Measurements from ENCODE around the gene NRCAM. TPM values are rescaled to one million over a fixed set of nuclear protein-coding genes. Genes with fewer than 3 reads are reported as not detected.

NRCAM gene
- total RNA-seq, 1 experiment from 2014 or later: 40.3 TPM

DNA sequence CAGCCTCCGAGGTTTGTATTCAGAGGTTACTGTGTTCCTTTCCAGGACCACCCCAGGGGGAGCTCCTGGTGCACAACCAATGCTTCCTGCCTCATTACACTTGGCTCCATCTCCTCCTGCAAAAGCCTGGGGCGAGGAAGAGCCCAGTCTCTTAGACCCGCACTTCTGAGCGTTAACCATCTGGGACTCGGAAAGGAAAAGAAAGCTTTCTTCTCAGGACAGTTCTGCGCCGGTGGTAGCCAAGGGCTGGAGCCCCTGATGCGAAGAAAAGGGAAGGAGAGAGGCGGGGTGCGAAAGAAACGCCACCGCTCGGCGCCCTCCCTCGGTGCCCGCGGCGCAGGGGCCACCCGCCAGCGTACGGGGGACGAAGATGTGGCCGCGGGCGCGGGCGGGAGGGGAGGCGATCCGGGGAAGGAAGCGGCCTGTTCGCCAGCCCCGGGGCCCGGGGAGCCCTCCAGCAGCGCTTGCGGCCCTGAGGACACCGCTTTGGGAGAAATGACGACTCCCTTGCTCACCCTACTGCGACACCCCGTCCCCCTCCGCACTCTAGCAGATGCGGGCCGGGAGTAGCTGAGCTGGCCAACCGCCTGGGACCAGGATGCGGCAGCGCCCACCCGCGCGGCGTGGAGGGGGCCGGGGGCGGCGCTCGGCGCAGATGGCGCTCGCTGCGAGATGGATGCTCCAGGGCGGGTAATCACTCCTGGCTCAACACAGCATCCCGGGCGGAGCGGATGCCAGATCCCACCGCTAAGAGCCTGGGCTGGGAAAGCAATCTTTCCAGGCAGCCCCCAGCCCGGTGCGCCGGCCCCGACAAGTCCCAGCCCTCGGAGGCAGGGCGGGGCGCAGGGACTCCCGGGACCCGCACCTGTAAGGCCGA lies 1.3 kb downstream of the NRCAM start:
- DNase-seq: peak in 1 of 2 experiments; percentile 39
- Histone ChIP-seq H3K4me2 (peak overlapping the region; percentile 81), H3F3A (ENCODE audit: insufficient read depth, low read depth) (peaks cover 10% of the 10 kb centered on the region; the same call in 1 of the 2 replicates), H3K27ac (no peak overlapping the region), H3K4me3 (peak overlapping the region; percentile 76), H2AFZ (peak overlapping the region; percentile 93), H3K9me3 (ENCODE audit: insufficient read depth, low read depth) (no peaks in the 10 kb centered on the region), H3K79me2 (ENCODE audit: low read depth) (0 out of 2 replicates have a peak, but pooled peaks cover 4% of the 10 kb centered on the region), H3K4me1 (replicated peaks; ENCODE audit: insufficient read depth) (0 out of 2 replicates have a peak, but pooled peaks cover 17% of the 10 kb centered on the region), H3K9me2 (ENCODE audit: insufficient read depth) (no peaks in the 10 kb centered on the region), H3K27me3 (ENCODE audit: insufficient read depth, low read depth) (no peaks in the 10 kb centered on the region), H4K20me1 (ENCODE audit: insufficient read depth) (no peaks in the 10 kb centered on the region), H3K36me3 (ENCODE audit: low read depth) (no peaks in the 10 kb centered on the region)
- ChIA-PET POLR2A (ENCODE audit: unreplicated experiment) (interaction anchor here (0.5 to 0.7 kb wide), 6 partner anchors 38 to 1274 kb away, joined by 3 to 7 read pairs (median 4); no protein-coding TSS in a partner anchor), CTCF (interaction anchor here (0.6 kb wide), 3 partner anchors 198 to 818 kb away, joined by 3 to 6 read pairs (median 4); no protein-coding TSS in a partner anchor)
- no TSS peak for BruUV-seq (replicated peaks)
- TF ChIP-seq, protein P1, sequence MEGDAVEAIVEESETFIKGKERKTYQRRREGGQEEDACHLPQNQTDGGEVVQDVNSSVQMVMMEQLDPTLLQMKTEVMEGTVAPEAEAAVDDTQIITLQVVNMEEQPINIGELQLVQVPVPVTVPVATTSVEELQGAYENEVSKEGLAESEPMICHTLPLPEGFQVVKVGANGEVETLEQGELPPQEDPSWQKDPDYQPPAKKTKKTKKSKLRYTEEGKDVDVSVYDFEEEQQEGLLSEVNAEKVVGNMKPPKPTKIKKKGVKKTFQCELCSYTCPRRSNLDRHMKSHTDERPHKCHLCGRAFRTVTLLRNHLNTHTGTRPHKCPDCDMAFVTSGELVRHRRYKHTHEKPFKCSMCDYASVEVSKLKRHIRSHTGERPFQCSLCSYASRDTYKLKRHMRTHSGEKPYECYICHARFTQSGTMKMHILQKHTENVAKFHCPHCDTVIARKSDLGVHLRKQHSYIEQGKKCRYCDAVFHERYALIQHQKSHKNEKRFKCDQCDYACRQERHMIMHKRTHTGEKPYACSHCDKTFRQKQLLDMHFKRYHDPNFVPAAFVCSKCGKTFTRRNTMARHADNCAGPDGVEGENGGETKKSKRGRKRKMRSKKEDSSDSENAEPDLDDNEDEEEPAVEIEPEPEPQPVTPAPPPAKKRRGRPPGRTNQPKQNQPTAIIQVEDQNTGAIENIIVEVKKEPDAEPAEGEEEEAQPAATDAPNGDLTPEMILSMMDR (conservative IDR thresholded peaks at IDR 0.05): no peak
- TF ChIP-seq EZH2 (IDR thresholded peaks at IDR 0.05; ENCODE audit: low read depth): no peak
- intact Hi-C loops (cut with micrococcal nuclease; ENCODE audit: unreplicated experiment): loop anchor here (5.0 kb wide), 1 partner anchor 158 kb away; no protein-coding TSS in a partner anchor

DNA sequence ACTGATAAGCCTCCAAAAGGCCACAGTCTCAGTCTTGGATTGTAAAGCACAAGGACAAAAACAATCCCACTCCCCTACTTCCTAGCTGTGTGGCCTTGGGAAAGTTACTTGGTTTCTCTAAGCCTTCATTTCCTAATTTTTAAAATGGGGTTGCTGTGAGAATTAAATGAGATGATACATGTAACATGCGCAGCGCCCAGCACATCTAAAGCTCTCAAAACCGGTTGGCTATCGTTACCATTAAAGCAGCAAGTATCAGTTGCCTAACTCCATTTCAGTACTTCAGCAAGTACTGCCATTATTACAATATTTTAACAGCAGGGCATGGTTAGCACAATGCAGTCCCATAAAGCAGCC lies 1.9 kb downstream of the NRCAM start:
- Histone ChIP-seq H3K36me3 (ENCODE audit: low read depth) (no peaks in the 10 kb centered on the region), H3K9me2 (ENCODE audit: insufficient read depth) (no peaks in the 10 kb centered on the region), H2AFZ (peak overlapping the region; percentile 93), H3K4me2 (peak overlapping the region; percentile 81), H3K4me1 (replicated peaks; ENCODE audit: insufficient read depth) (0 out of 2 replicates have a peak, but pooled peaks cover 12% of the 10 kb centered on the region), H3K79me2 (ENCODE audit: low read depth) (0 out of 2 replicates have a peak, but pooled peaks cover 4% of the 10 kb centered on the region), H3F3A (ENCODE audit: insufficient read depth, low read depth) (peaks cover 10% of the 10 kb centered on the region; the same call in 1 of the 2 replicates), H3K9me3 (ENCODE audit: insufficient read depth, low read depth) (no peaks in the 10 kb centered on the region), H3K27me3 (ENCODE audit: insufficient read depth, low read depth) (no peaks in the 10 kb centered on the region), H3K4me3 (peak overlapping the region; percentile 76), H4K20me1 (ENCODE audit: insufficient read depth) (no peaks in the 10 kb centered on the region), H3K27ac (no peak overlapping the region)
- intact Hi-C loops (cut with micrococcal nuclease; ENCODE audit: unreplicated experiment): no loop called here
- ChIA-PET POLR2A (ENCODE audit: unreplicated experiment) (interaction anchor here (0.6 to 0.7 kb wide), 4 partner anchors 38 to 1273 kb away, joined by 3 to 5 read pairs (median 4); no protein-coding TSS in a partner anchor), CTCF (interaction anchor here (0.6 kb wide), 2 partner anchors 197 to 817 kb away, joined by 3 to 6 read pairs; no protein-coding TSS in a partner anchor)
- BruUV-seq (replicated peaks): TSS peak; percentile 35
- TF ChIP-seq, protein P1 (conservative IDR thresholded peaks at IDR 0.05): no peak
- TF ChIP-seq EZH2 (IDR thresholded peaks at IDR 0.05; ENCODE audit: low read depth): no peak
- DNase-seq: no peak

DNA sequence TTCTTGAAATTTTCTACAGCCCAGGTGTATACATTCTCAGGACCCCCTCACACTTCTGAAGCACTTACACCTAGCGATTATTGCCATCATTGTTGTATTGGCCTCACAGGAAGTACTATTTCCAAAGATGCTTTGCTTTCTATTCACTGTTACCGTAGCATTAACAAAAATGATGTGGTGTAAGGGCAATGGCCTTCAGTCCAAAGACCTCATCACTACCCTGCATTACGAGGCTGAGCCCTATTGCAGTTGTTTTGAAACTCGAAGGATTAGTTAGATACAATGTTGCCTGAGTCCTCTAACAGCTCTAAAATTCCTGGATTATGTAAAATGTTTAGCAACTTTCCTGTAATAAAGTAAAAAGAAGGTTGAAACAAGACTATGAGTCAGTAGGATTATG lies 2.9 kb downstream of the NRCAM start:
- intact Hi-C loops (cut with micrococcal nuclease; ENCODE audit: unreplicated experiment): no loop called here
- no peak for TF ChIP-seq EZH2 (IDR thresholded peaks at IDR 0.05; ENCODE audit: low read depth)
- TF ChIP-seq, protein P1 (conservative IDR thresholded peaks at IDR 0.05): no peak
- no peak overlapping the region for H3K4me3 ChIP-seq

More for the DNA sequence above, 2.9 kb downstream of the NRCAM start:
- Histone ChIP-seq H3K9me2 (ENCODE audit: insufficient read depth) (no peaks in the 10 kb centered on the region), H3K36me3 (ENCODE audit: low read depth) (no peaks in the 10 kb centered on the region), H4K20me1 (ENCODE audit: insufficient read depth) (no peaks in the 10 kb centered on the region), H3K27ac (no peak overlapping the region), H3K4me1 (replicated peaks; ENCODE audit: insufficient read depth) (0 out of 2 replicates have a peak, but pooled peaks cover 12% of the 10 kb centered on the region), H2AFZ (no peak overlapping the region), H3K4me2 (no peak overlapping the region), H3K79me2 (ENCODE audit: low read depth) (0 out of 2 replicates have a peak, but pooled peaks cover 4% of the 10 kb centered on the region), H3F3A (ENCODE audit: insufficient read depth, low read depth) (peaks cover 10% of the 10 kb centered on the region; the same call in 1 of the 2 replicates), H3K27me3 (ENCODE audit: insufficient read depth, low read depth) (no peaks in the 10 kb centered on the region), H3K9me3 (ENCODE audit: insufficient read depth, low read depth) (no peaks in the 10 kb centered on the region)
- DNase-seq: no peak
- no TSS peak for BruUV-seq (replicated peaks)
- POLR2A ChIA-PET (ENCODE audit: unreplicated experiment): interaction anchor here (0.6 kb wide), 1 partner anchor 13 kb away, joined by 3 read pairs; no protein-coding TSS in a partner anchor
- CTCF ChIA-PET: interaction anchor here (0.7 to 1.2 kb wide), 2 partner anchors 31 to 159 kb away, joined by 3 to 4 read pairs; no protein-coding TSS in a partner anchor

Data from PC-9 (cell line).